Prostate gland (tissue), 2 donors: Measurements from ENCODE around the gene OR1N1. TPM values are rescaled to one million over a fixed set of nuclear protein-coding genes. Genes with fewer than 3 reads are reported as not detected.
"Not testable (repeated sequence)": the region's sequence is repeated elsewhere in the genome, so short reads cannot be mapped to it uniquely, and the experiment has no call there.

Source experiments
- DNase-seq: peaks from one replicate; pipeline ENCODE4 v3.0.0-alpha.2; 2019; ENCODE audit warnings: low spot score
- H3K27ac ChIP-seq, 2 donors: fragments of 200-600 bp; sonication (generic); 2 replicates each; pipeline ENCODE4 v1.5.1; 2017 to 2019
- H3K27me3 ChIP-seq: fragments of 200-600 bp; sonication (generic); replicated peaks from 2 replicates; pipeline ENCODE4 v1.5.1; 2019; ENCODE audit not compliant: insufficient read depth
- H3K36me3 ChIP-seq, 2 donors: fragments of 200-600 bp; sonication (generic); 1 replicate in 1 of 2; 2 replicates in 1 of 2; pipeline versions ENCODE4 v1.5.1 to v1.8.1; 2017 to 2019
- H3K4me1 ChIP-seq: fragments of 200-600 bp; sonication (generic); replicated peaks from 2 replicates; pipeline ENCODE4 v1.5.1; 2019
- H3K4me3 ChIP-seq, 2 donors: fragments of 200-600 bp; sonication (generic); 2 replicates each; pipeline ENCODE4 v1.5.1; 2017 to 2019
- H3K9me3 ChIP-seq: fragments of 200-600 bp; sonication (generic); 2 replicates; pipeline ENCODE4 v1.5.1; 2017
- POLR2A ChIP-seq: fragments of 450-650 bp; IDR thresholded peaks from one replicate; pipeline ENCODE4 v1.6.1; 2016; ENCODE audit warnings: antibody characterized with exemption, mild to moderate bottlenecking
- POLR2AphosphoS5 ChIP-seq: sonication (generic); formaldehyde crosslinking; IDR thresholded peaks from one replicate; pipeline ENCODE4 v1.6.1; 2017; ENCODE audit warnings: antibody characterized with exemption
- WGBS: methylation state at CpG from one replicate; pipeline ENCODE4 v1.1.5; 2018; 5-methylcytosine and 5-hydroxymethylcytosine counted together
- intact Hi-C: fragments of 100-400 bp; cut with DNase I; formaldehyde crosslinking; loops from one replicate; pipeline ENCODE4 v1.14.2; 2022
- total RNA-seq, 2 donors: library from RNA; depleted of rRNA; stranded (reverse); fragments of >200 nt; gene quantifications; one replicate each; pipeline ENCODE4 v1.1.0, GENCODE V29; 2016
- TF ChIP-seq, protein P1 (sequence below), 4 experiments: fragments of 200-600 bp in 2 of 4; fragments of 450-650 bp in 2 of 4; sonication (generic) in 2 of 4; IDR thresholded peaks; 1 replicate in 3 of 4; 2 replicates in 1 of 4; pipeline ENCODE4 v1.5.1; 2016 to 2019; ENCODE audit warnings: antibody characterized with exemption in 4 of 4, mild to moderate bottlenecking in 2 of 4, moderate library complexity in 2 of 4

OR1N1 gene
- total RNA-seq, 2 donors from 2014 or later = not detected

DNA sequence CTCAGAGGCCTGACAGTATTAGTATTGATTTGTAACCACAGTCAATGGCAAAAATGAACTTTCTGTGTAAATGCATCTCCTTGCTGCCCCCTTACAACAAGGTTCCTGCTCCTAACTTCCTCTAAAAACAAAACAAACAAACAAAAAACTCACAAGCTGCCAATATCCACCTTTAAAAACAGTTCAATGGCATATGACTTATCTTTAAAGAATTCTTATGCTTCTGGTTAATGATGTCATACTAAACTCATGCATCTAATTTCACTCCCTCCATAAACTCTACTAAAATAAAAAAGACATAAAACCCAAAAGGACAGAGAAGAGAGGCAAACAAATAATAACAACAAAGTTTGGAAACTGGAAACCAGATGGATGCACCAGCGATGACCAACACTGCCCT, 9.0 kb upstream of the OR1N1 start:
- Histone ChIP-seq H3K9me3 (no peaks in the 10 kb centered on the region), H3K4me1 (no peaks in the 10 kb centered on the region), H3K4me3 (no peak overlapping the region), H3K27me3 (no peaks in the 10 kb centered on the region), H3K36me3 (peaks cover 0 to 2% of the 10 kb centered on the region in 2 donors), H3K27ac (no peak overlapping the region)
- no peak for TF ChIP-seq POLR2AphosphoS5
- TF ChIP-seq, protein P1, sequence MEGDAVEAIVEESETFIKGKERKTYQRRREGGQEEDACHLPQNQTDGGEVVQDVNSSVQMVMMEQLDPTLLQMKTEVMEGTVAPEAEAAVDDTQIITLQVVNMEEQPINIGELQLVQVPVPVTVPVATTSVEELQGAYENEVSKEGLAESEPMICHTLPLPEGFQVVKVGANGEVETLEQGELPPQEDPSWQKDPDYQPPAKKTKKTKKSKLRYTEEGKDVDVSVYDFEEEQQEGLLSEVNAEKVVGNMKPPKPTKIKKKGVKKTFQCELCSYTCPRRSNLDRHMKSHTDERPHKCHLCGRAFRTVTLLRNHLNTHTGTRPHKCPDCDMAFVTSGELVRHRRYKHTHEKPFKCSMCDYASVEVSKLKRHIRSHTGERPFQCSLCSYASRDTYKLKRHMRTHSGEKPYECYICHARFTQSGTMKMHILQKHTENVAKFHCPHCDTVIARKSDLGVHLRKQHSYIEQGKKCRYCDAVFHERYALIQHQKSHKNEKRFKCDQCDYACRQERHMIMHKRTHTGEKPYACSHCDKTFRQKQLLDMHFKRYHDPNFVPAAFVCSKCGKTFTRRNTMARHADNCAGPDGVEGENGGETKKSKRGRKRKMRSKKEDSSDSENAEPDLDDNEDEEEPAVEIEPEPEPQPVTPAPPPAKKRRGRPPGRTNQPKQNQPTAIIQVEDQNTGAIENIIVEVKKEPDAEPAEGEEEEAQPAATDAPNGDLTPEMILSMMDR (IDR thresholded peaks at IDR 0.05) = no peak
- TF ChIP-seq POLR2A = no peak
- no peak for DNase-seq
- WGBS = 94% methylated on average over 1 of the region's 1 CpG
- intact Hi-C loops = no loop called here

DNA sequence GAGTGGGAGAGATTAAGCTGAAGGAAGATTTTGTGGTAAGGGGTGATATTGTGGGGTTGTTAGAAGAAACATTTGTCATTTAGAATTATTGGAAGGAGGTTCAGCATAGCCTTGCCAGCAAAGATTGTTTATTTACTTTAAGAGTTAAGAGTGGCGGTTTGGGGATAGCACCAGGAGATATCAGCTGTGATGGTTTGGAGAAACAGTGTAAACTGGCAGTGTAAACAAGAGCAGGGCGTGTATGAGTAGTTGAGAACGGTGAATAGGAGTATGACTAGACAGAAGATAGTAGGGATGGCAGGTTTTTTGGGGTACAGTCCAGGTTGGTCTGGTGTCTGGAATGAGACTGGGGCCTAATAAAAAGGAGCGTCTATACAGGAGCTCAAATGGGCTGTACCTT, 4.1 kb upstream of the OR1N1 start:
- H3K27ac ChIP-seq, H3K9me3 ChIP-seq, H3K4me1 ChIP-seq, H3K4me3 ChIP-seq, H3K36me3 ChIP-seq, H3K27me3 ChIP-seq, DNase-seq, intact Hi-C loops: not testable (repeated sequence)
- WGBS = 55% methylated on average over 4 of the region's 4 CpGs

DNA sequence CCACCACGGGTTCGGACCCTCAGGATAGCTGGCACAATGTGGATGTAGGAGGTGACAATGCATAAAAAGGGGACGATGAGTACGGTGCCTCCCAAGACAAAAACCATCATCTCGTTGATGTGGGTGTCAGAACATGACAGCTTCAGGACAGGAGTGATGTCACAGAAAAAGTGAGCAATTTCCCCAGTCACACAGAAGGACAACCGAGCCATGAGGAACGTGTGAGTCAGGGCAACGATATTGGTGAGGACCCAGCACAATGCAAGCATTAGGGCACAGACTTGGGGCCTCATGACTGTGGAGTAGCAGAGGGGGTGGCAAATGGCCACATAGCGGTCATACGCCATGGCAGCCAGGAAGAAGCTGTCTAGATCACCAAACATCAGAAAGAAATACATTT, 491 bp downstream of the OR1N1 start:
- Histone ChIP-seq H3K27ac (no peak overlapping the region), H3K27me3 (no peaks in the 10 kb centered on the region), H3K4me1 (no peaks in the 10 kb centered on the region), H3K4me3 (no peak overlapping the region), H3K36me3 (no peaks in the 10 kb centered on the region), H3K9me3 (no peaks in the 10 kb centered on the region)
- 86% methylated on average over 10 of the region's 10 CpGs for WGBS
- intact Hi-C loops = no loop called here
- TF ChIP-seq POLR2AphosphoS5 (no peak), POLR2A (no peak)
- TF ChIP-seq, protein P1 (IDR thresholded peaks at IDR 0.05) = no peak
- no peak for DNase-seq

DNA sequence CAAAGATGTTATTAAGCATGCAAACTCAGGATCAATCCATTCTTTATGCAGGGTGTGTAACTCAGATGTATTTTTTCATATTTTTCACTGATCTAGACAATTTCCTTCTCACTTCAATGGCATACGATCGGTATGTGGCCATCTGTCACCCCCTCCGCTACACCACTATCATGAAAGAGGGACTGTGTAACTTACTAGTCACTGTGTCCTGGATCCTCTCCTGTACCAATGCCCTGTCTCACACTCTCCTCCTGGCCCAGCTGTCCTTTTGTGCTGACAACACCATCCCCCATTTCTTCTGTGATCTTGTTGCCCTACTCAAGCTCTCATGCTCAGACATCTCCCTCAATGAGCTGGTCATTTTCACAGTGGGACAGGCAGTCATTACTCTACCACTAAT, 7.7 kb downstream of the OR1N1 start:
- H3K36me3 ChIP-seq = no peaks in the 10 kb centered on the region
- TF ChIP-seq POLR2AphosphoS5 (no peak), POLR2A (no peak)
- TF ChIP-seq, protein P1 (IDR thresholded peaks at IDR 0.05) = no peak
- no peaks in the 10 kb centered on the region for H3K9me3 ChIP-seq
- H3K27me3 ChIP-seq = no peaks in the 10 kb centered on the region
- no peak overlapping the region for H3K27ac ChIP-seq
- DNase-seq = no peak
- WGBS = 92% methylated on average over 3 of the region's 3 CpGs
- intact Hi-C loops = no loop called here
- no peaks in the 10 kb centered on the region for H3K4me1 ChIP-seq
- H3K4me3 ChIP-seq = no peak overlapping the region

DNA sequence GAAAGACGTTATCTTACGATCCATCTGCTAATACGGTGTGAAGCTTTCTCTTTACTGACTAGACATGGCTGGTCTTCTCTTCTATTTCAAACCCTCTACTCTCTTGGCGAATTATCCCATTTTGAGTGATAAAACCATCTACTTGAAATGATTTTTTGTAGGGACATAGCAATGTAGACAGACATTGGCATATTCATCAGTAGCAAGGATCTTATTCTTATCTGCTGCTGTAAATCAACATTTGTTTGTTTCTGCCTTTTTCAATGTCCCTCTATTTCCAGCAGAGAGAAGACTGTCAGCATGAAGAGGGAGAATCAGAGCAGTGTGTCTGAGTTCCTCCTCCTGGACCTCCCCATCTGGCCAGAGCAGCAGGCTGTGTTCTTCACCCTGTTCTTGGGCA, 8.3 kb downstream of the OR1N1 start, which contains the start of gene OR1J4:
Gene OR1J4 (plus strand): TSS at position 301 of the 400 bp plus-strand sequence. CDS start 0 bp downstream, at position 301.
- Histone ChIP-seq H3K9me3 (no peaks in the 10 kb centered on the region), H3K27me3 (no peaks in the 10 kb centered on the region), H3K36me3 (no peaks in the 10 kb centered on the region), H3K4me1 (no peaks in the 10 kb centered on the region), H3K4me3 (no peak within 1 kb of the TSS), H3K27ac (no peak within 1 kb of the TSS)
- intact Hi-C loops = no loop called here
- TF ChIP-seq POLR2AphosphoS5 = no peak
- TF ChIP-seq, protein P1 (IDR thresholded peaks at IDR 0.05) = no peak
- no peak for TF ChIP-seq POLR2A
- 75% methylated on average over 4 of the region's 4 CpGs for WGBS
- no peak for DNase-seq
